HepG2 (cell line): Measurements from ENCODE around the gene PRCD. TPM values are rescaled to one million over a fixed set of nuclear protein-coding genes. Genes with fewer than 3 reads are reported as not detected.

Experiments used
- HNF4G ChIP-seq, 2 experiments: sonication (generic) in 1 of 2; formaldehyde crosslinking in 1 of 2; IDR thresholded peaks; 2 replicates each; pipeline versions ENCODE4 v1.4.0 to v1.6.1; 2011 to 2020; ENCODE audit warnings: borderline replicate concordance in 2 of 2, low read depth in 2 of 2, mild to moderate bottlenecking in 2 of 2, low read length in 1 of 2, missing genetic modification reagents in 1 of 2, moderate library complexity in 1 of 2
- NFIC ChIP-seq: IDR thresholded peaks from 2 replicates; pipeline ENCODE4 v1.6.1; 2012; ENCODE audit warnings: mild to moderate bottlenecking, low read length, inconsistent platforms
- ZC3H13 ChIP-seq: sonication (generic); formaldehyde crosslinking; IDR thresholded peaks from 2 replicates; pipeline ENCODE4 v1.8.1; 2023; ENCODE audit warnings: mild to moderate bottlenecking, missing genetic modification reagents, moderate library complexity
- ZNF138 ChIP-seq: sonication (generic); formaldehyde crosslinking; IDR thresholded peaks from 2 replicates; pipeline ENCODE4 v1.5.0; 2020; ENCODE audit warnings: mild to moderate bottlenecking, low read depth, missing genetic modification reagents
- ZNF337 ChIP-seq: sonication (generic); formaldehyde crosslinking; IDR thresholded peaks from 2 replicates; pipeline ENCODE4 v1.5.1; 2020; ENCODE audit warnings: missing genetic modification reagents, low read depth, mild to moderate bottlenecking, borderline replicate concordance
- ZNF550 ChIP-seq: sonication (generic); formaldehyde crosslinking; IDR thresholded peaks from 2 replicates; pipeline ENCODE4 v1.4.0; 2020; ENCODE audit warnings: mild to moderate bottlenecking, missing genetic modification reagents, borderline replicate concordance
- ZSCAN21 ChIP-seq: sonication (generic); formaldehyde crosslinking; IDR thresholded peaks from 2 replicates; pipeline ENCODE4 v1.8.0; 2022; ENCODE audit warnings: mild to moderate bottlenecking, missing genetic modification reagents, moderate library complexity, borderline replicate concordance
- polyA plus RNA-seq, 8 experiments: library from polyadenylated mRNA; depleted of rRNA in 3 of 8; stranded (reverse) in 7 of 8; unstranded in 1 of 8; fragments of >200 nt; fragmentation: Illumina TruSeq in 4 of 8; extraction: Trizol in 4 of 8; gene quantifications; 2 replicates each; pipeline versions ENCODE4 v1.2.1 to v1.2.3, GENCODE V29; 2011 to 2016; ENCODE audit warnings: low read depth in 4 of 8, missing spikeins in 1 of 8, mixed read lengths in 1 of 8; ENCODE audit not compliant: insufficient read depth in 1 of 8
- total RNA-seq, 5 experiments: library from RNA; depleted of rRNA; stranded (reverse); fragments of >200 nt; fragmentation: Illumina TruSeq; extraction: Trizol; gene quantifications; 2 replicates each; pipeline ENCODE4 v1.2.3, GENCODE V29; 2016; ENCODE audit warnings: low read depth in 1 of 5
- TF ChIP-seq, protein P1 (sequence below): sonication (generic); formaldehyde crosslinking; IDR thresholded peaks from 2 replicates; pipeline ENCODE4 v1.4.0; 2020; ENCODE audit warnings: missing genetic modification reagents
- TF ChIP-seq, protein P2 (sequence below): sonication (generic); formaldehyde crosslinking; IDR thresholded peaks from 2 replicates; pipeline ENCODE4 v1.5.0; 2020; ENCODE audit warnings: missing genetic modification reagents, mild to moderate bottlenecking, borderline replicate concordance

The PRCD gene
- total and polyA plus RNA-seq, 2 of the 13 experiments (the other 11 are each of a cell fraction or from before 2014, with no cell fraction given): 0.51 TPM; not detected in 1

DNA sequence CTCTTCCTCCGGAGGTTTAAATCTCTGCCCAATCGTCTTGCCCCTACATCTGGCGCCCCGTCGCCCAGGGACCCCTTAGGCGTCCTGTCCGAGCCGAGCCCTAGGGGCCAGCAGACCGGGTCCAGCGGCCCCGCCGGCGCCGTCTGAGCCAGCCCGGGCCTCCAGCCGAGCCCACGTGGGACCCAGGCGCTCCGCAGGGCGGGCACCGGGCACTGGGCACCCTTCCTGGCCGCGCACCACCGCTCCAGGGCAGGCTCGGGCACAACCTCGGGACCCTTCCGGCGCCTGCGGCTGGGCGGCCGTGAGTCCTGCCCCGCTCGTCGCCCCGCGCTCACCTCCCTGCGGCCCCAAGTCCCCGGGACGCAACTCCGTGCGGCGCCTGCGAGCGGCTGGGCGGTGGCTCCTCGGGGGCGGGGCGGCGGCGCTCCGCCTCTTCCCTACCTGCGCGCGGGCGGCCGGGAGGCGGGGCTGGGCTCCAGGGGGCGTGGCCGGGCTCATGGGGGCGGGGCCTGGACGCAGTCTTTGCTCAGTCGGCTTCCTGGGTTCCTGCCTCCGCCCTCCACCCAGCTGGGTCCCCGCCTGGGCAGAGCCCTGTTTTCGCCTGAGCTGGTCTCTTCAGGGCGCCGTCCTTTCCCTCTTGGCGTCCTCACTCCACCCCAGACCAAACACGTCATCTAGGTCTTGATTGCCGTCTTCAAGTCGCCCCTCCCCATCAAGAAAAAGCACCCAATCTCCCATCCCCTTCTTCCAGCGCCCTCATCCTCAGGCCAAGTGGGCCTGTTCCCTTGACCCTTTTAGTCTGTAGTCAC is 38.6 kb upstream of the PRCD start, which contains the start of gene RHBDF2 (continued):
- no peak for TF ChIP-seq HNF4G (IDR thresholded peaks at IDR 0.05; ENCODE audit: borderline replicate concordance, low read depth, low read length)
- TF ChIP-seq HNF4G (CRISPR knock-in tag; IDR thresholded peaks at IDR 0.05; ENCODE audit: borderline replicate concordance, low read depth): 0 out of 2 replicates have a peak, but pooled peaks have one; percentile 38
- TF ChIP-seq, protein P1, sequence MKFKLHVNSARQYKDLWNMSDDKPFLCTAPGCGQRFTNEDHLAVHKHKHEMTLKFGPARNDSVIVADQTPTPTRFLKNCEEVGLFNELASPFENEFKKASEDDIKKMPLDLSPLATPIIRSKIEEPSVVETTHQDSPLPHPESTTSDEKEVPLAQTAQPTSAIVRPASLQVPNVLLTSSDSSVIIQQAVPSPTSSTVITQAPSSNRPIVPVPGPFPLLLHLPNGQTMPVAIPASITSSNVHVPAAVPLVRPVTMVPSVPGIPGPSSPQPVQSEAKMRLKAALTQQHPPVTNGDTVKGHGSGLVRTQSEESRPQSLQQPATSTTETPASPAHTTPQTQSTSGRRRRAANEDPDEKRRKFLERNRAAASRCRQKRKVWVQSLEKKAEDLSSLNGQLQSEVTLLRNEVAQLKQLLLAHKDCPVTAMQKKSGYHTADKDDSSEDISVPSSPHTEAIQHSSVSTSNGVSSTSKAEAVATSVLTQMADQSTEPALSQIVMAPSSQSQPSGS (CRISPR knock-in tag): no peak
- TF ChIP-seq, protein P2, sequence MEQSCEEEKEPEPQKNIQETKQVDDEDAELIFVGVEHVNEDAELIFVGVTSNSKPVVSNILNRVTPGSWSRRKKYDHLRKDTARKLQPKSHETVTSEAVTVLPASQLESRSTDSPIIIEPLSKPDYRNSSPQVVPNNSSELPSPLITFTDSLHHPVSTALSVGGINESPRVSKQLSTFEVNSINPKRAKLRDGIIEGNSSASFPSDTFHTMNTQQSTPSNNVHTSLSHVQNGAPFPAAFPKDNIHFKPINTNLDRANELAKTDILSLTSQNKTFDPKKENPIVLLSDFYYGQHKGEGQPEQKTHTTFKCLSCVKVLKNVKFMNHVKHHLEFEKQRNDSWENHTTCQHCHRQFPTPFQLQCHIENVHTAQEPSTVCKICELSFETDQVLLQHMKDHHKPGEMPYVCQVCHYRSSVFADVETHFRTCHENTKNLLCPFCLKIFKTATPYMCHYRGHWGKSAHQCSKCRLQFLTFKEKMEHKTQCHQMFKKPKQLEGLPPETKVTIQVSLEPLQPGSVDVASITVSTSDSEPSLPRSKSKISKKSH (CRISPR knock-in tag): no peak; the same call in none of the 2 replicates
- no peak for TF ChIP-seq ZNF337
- TF ChIP-seq ZSCAN21 (CRISPR knock-in tag): peak; percentile 35; the same call in 1 of the 2 replicates
- no peak for TF ChIP-seq NFIC
- TF ChIP-seq ZNF550: peak; percentile 80; the same call in 1 of the 2 replicates
- peak; percentile 86; the same call in 1 of the 2 replicates for TF ChIP-seq ZNF138 (CRISPR knock-in tag)
- 0 out of 2 replicates have a peak, but pooled peaks have one; percentile 50 for TF ChIP-seq ZC3H13 (CRISPR knock-in tag)
